Measurements from ENCODE around the gene RANBP1.

DNA sequence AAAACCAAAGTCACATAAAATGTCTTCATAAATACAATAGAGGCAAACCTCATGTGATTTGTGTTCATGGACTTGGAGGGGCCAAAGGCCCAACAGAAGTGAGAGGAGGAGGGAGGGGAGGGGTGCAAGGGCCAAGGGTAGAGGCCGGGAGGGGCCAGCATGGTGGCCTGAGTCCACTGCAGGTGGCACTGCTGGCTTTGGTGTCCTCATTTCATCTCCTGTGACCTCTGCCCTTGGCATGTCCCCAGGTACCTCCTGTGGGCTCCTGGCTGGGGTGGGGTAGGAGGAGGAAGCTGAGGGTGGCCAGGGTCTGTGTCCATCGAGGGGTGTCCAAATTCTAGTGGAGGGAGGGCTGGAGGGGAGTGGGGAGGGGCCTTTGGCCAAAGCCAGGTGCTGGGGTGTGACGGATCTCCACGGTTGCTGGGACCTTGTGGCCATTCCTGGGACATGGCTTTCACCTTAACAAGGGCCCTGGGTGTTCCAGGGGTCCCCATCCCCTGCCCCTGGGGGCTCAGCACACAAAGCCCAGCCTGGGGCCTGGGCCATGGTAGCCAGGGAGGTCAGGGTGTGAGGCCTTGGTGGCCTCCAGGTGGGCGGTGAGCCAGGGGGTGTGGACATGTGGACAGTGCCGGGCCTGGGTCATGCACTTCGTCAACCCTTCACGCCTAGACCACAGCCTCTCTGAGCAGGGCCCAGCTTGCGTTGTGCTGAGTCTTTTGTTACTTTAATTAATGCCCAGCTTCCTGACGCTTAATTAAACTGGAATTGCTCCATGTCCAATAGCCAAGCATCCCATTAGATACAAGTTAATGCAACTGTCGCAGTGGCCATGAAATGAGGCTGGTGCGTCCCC is 55.6 kb downstream of the RANBP1 start:
- TF ChIP-seq TAF1 (IDR thresholded peaks at IDR 0.05; ENCODE audit: control insufficient read depth, extremely low read depth, insufficient read depth, low read length, severe bottlenecking) (no peak), FOXM1 (IDR thresholded peaks at IDR 0.05; ENCODE audit: low read depth) (no peak), FOXM1 (CRISPR knock-in tag; IDR thresholded peaks at IDR 0.05; ENCODE audit: low read depth) (no peak), POLR2A (conservative IDR thresholded peaks at IDR 0.05) (no peak), NFXL1 (CRISPR knock-in tag; IDR thresholded peaks at IDR 0.05) (no peak), RUNX1 (IDR thresholded peaks at IDR 0.05; ENCODE audit: low read depth) (no peak), FOSL1 (tag; conservative IDR thresholded peaks at IDR 0.05) (no peak), CREB1 (IDR thresholded peaks at IDR 0.05) (no peak), CREB1 (CRISPR knock-in tag; IDR thresholded peaks at IDR 0.05) (no peak), SIX5 (IDR thresholded peaks at IDR 0.05; ENCODE audit: borderline replicate concordance in 1 of 2, insufficient read depth in 1 of 2, low read depth in 1 of 2, low read length in 2 of 2) (no peak)
- TF ChIP-seq, protein P1, sequence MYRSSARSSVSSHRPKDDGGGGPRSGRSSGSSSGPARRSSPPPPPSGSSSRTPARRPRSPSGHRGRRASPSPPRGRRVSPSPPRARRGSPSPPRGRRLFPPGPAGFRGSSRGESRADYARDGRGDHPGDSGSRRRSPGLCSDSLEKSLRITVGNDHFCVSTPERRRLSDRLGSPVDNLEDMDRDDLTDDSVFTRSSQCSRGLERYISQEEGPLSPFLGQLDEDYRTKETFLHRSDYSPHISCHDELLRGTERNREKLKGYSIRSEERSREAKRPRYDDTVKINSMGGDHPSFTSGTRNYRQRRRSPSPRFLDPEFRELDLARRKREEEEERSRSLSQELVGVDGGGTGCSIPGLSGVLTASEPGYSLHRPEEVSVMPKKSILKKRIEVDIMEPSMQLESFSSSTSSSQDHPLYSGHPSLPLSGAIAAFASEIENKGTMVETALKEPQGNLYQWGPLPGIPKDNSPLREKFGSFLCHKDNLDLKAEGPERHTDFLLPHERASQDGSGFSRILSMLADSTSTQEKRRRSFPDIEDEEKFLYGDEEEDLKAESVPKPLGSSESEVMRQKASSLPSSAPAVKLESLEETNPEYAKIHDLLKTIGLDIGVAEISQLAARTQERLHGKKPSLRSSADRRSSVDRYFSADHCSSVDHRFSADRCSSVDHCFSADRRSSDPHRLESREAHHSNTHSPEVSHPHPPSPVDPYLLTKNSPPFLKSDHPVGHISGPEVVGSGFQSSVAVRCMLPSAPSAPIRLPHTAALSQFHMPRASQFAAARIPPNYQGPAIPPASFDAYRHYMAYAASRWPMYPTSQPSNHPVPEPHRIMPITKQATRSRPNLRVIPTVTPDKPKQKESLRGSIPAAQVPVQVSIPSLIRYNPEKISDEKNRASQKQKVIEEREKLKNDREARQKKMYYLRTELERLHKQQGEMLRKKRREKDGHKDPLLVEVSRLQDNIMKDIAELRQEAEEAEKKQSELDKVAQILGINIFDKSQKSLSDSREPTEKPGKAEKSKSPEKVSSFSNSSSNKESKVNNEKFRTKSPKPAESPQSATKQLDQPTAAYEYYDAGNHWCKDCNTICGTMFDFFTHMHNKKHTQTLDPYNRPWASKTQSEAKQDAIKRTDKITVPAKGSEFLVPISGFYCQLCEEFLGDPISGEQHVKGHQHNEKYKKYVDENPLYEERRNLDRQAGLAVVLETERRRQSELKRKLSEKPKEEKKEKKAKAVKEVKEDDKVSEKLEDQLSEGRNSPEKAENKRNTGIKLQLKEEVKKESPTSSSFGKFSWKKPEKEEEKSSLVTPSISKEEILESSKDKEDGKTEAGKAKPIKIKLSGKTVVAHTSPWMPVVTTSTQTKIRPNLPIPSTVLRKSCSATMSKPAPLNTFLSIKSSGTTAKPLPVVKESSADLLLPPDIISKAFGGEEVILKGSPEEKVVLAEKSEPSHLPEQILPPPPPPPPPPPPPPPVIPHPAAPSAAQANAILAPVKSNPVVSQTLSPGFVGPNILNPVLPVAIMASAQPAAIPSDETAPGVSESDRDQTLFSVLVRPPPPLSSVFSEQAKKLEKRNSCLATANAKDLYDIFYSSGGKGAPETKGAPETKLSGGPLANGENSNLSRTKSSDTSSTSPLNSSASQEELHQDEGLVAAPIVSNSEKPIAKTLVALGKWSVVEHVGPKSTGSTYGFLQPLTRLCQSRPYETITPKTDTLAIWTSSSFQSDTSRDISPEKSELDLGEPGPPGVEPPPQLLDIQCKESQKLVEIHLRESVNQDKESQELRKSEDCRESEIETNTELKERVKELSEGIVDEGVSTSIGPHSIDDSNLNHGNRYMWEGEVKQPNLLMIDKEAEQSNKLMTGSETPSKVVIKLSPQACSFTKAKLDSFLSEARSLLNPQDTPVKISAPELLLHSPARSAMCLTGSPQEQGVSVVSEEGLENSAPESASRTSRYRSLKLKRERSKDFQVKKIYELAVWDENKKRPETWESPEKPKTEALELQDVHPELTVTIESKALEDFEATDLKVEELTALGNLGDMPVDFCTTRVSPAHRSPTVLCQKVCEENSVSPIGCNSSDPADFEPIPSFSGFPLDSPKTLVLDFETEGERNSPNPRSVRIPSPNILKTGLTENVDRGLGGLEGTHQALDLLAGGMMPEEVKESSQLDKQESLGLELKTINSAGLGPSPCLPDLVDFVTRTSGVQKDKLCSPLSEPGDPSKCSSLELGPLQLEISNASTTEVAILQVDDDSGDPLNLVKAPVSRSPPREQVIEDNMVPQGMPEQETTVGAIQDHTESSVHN (IDR thresholded peaks at IDR 0.05; ENCODE audit: borderline replicate concordance in 1 of 2, low read depth in 1 of 2), result no peak
- TF ChIP-seq, protein P2, sequence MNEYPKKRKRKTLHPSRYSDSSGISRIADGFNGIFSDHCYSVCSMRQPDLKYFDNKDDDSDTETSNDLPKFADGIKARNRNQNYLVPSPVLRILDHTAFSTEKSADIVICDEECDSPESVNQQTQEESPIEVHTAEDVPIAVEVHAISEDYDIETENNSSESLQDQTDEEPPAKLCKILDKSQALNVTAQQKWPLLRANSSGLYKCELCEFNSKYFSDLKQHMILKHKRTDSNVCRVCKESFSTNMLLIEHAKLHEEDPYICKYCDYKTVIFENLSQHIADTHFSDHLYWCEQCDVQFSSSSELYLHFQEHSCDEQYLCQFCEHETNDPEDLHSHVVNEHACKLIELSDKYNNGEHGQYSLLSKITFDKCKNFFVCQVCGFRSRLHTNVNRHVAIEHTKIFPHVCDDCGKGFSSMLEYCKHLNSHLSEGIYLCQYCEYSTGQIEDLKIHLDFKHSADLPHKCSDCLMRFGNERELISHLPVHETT (CRISPR knock-in tag; conservative IDR thresholded peaks at IDR 0.05 in 1 of 2, IDR thresholded peaks at IDR 0.05 in 1 of 2), result no peak
- TF ChIP-seq, protein P3, sequence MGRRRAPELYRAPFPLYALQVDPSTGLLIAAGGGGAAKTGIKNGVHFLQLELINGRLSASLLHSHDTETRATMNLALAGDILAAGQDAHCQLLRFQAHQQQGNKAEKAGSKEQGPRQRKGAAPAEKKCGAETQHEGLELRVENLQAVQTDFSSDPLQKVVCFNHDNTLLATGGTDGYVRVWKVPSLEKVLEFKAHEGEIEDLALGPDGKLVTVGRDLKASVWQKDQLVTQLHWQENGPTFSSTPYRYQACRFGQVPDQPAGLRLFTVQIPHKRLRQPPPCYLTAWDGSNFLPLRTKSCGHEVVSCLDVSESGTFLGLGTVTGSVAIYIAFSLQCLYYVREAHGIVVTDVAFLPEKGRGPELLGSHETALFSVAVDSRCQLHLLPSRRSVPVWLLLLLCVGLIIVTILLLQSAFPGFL (CRISPR knock-in tag; IDR thresholded peaks at IDR 0.05), result no peak
- TF ChIP-seq, protein P4, sequence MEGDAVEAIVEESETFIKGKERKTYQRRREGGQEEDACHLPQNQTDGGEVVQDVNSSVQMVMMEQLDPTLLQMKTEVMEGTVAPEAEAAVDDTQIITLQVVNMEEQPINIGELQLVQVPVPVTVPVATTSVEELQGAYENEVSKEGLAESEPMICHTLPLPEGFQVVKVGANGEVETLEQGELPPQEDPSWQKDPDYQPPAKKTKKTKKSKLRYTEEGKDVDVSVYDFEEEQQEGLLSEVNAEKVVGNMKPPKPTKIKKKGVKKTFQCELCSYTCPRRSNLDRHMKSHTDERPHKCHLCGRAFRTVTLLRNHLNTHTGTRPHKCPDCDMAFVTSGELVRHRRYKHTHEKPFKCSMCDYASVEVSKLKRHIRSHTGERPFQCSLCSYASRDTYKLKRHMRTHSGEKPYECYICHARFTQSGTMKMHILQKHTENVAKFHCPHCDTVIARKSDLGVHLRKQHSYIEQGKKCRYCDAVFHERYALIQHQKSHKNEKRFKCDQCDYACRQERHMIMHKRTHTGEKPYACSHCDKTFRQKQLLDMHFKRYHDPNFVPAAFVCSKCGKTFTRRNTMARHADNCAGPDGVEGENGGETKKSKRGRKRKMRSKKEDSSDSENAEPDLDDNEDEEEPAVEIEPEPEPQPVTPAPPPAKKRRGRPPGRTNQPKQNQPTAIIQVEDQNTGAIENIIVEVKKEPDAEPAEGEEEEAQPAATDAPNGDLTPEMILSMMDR (IDR thresholded peaks at IDR 0.05 in 2 of 3, conservative IDR thresholded peaks at IDR 0.05 in 1 of 3; ENCODE audit: insufficient read depth in 2 of 3, low read depth in 1 of 3, low read length in 3 of 3), result no peak

All from K562 (cell line).